Measurements from ENCODE around the gene CD27. TPM values are rescaled to one million over a fixed set of nuclear protein-coding genes. Genes with fewer than 3 reads are reported as not detected.

The CD27 gene
- total and polyA plus RNA-seq, 2 experiments from 2014 or later = 0.53 TPM; not detected in 1

DNA sequence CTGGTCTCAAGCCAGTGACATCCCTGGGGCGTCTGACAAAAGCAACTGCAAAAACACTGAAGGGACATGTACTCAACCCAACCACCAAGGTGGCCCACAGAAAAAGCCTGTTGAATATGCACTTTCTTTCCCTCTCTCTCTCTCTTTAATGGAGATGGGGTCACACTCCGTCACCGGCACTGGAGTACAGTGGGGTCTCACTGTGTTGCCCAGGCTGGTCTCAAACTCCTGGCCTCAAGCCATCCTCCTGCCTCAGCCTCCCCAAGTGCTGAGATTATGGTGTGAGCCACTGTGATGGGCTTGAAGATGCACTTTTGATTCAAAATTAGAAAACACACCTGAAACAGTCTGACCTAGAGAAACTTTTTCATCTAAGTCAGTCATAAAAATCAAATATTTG, 7.2 kb upstream of the CD27 start:
- H3K27me3 Mint-ChIP-seq (ENCODE audit: insufficient read depth, low read depth, poor library complexity) = peaks cover 4% of the 10 kb centered on the region

More for the DNA sequence above, 7.2 kb upstream of the CD27 start:
- ATAC-seq (no peak), DNase-seq (ENCODE audit: low spot score) (no peak)
- H3K27ac ChIP-seq (ENCODE audit: low read depth) = no peak overlapping the region
- H3K9me2 ChIP-seq (ENCODE audit: insufficient read depth) = no peaks in the 10 kb centered on the region
- Mint-ChIP-seq H3K4me1 (peaks cover 19% of the 10 kb centered on the region), H3K4me3 (no peak overlapping the region), H3K9me3 (no peaks in the 10 kb centered on the region), H3K36me3 (ENCODE audit: low read depth) (no peaks in the 10 kb centered on the region), H3K27ac (no peak overlapping the region)
- H3K4me2 ChIP-seq = no peak overlapping the region
- H3K27me3 ChIP-seq (ENCODE audit: insufficient read depth) = no peaks in the 10 kb centered on the region
- H3K4me1 ChIP-seq (ENCODE audit: insufficient read depth) = peaks cover 15% of the 10 kb centered on the region
- no peaks in the 10 kb centered on the region for H3K79me2 ChIP-seq (replicated peaks; ENCODE audit: insufficient read depth)
- TF ChIP-seq STAT1 (IDR thresholded peaks at IDR 0.05; ENCODE audit: unreplicated experiment) = no peak
- no peak for TF ChIP-seq ZNF462 (CRISPR knock-in tag; IDR thresholded peaks at IDR 0.05)
- no peak for TF ChIP-seq REST (IDR thresholded peaks at IDR 0.05; ENCODE audit: unreplicated experiment)
- TF ChIP-seq CTCF (conservative IDR thresholded peaks at IDR 0.05; ENCODE audit: low read depth in 2 of 2) = no peak
- TF ChIP-seq JUNB (IDR thresholded peaks at IDR 0.05; ENCODE audit: unreplicated experiment) = no peak
- TF ChIP-seq EZH2 (IDR thresholded peaks at IDR 0.05; ENCODE audit: low read depth, unreplicated experiment) = no peak
- TF ChIP-seq ZNF331 (CRISPR knock-in tag; IDR thresholded peaks at IDR 0.05; ENCODE audit: low read depth) = no peak
- TF ChIP-seq, protein P1, sequence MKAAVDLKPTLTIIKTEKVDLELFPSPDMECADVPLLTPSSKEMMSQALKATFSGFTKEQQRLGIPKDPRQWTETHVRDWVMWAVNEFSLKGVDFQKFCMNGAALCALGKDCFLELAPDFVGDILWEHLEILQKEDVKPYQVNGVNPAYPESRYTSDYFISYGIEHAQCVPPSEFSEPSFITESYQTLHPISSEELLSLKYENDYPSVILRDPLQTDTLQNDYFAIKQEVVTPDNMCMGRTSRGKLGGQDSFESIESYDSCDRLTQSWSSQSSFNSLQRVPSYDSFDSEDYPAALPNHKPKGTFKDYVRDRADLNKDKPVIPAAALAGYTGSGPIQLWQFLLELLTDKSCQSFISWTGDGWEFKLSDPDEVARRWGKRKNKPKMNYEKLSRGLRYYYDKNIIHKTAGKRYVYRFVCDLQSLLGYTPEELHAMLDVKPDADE (IDR thresholded peaks at IDR 0.05) = no peak
- no peak for TF ChIP-seq EZH2phosphoT487 (IDR thresholded peaks at IDR 0.05; ENCODE audit: unreplicated experiment)
- no peak for TF ChIP-seq POLR2AphosphoS5 (IDR thresholded peaks at IDR 0.05; ENCODE audit: low read depth)
- no peak for TF ChIP-seq ZNF114 (CRISPR knock-in tag; IDR thresholded peaks at IDR 0.05)
- no peak for TF ChIP-seq CREB1 (CRISPR knock-in tag; IDR thresholded peaks at IDR 0.05; ENCODE audit: low read depth)
- TF ChIP-seq NANOG (IDR thresholded peaks at IDR 0.05; ENCODE audit: borderline replicate concordance) = no peak
- no peaks in the 10 kb centered on the region for H3K36me3 ChIP-seq (ENCODE audit: insufficient read depth)
- H2AFZ ChIP-seq = no peak overlapping the region
- no peaks in the 10 kb centered on the region for H4K20me1 ChIP-seq (replicated peaks; ENCODE audit: insufficient read depth)
- no peak overlapping the region for H3K4me3 ChIP-seq
- peaks cover 8% of the 10 kb centered on the region; the same call in 1 of the 2 replicates for H3F3A ChIP-seq (replicated peaks; ENCODE audit: low read depth)
